ENCODE data around the gene SPAM1.
"Not testable (repeated sequence)": the region's sequence is repeated elsewhere in the genome, so short reads cannot be mapped to it uniquely, and the experiment has no call there.

The SPAM1 gene, protein sequence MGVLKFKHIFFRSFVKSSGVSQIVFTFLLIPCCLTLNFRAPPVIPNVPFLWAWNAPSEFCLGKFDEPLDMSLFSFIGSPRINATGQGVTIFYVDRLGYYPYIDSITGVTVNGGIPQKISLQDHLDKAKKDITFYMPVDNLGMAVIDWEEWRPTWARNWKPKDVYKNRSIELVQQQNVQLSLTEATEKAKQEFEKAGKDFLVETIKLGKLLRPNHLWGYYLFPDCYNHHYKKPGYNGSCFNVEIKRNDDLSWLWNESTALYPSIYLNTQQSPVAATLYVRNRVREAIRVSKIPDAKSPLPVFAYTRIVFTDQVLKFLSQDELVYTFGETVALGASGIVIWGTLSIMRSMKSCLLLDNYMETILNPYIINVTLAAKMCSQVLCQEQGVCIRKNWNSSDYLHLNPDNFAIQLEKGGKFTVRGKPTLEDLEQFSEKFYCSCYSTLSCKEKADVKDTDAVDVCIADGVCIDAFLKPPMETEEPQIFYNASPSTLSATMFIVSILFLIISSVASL

DNA sequence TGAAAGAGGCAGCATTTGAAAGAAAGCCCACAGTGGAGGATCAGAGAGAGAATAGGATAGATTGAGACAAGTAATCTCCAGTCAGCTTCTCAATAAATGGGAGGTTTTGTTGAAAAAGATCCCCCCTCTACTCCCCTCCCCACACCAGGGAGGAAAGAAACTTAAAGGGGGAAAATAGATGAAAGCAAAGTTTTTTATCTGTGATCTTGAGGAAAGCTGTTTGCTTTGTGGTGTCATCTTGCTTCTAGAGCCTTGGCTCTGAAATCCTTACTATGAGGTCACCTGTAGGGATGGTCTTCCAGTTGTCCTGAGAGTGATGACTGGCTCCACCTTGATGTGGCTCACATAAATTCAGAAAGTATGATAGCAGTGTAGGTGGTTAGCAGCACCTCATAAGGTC is at the start of gene SPAM1:
SPAM1 (plus strand) TSS at position 301 of the 400 bp plus-strand sequence. CDS start 28,330 bp downstream, outside the sequence.
- no peak for DNase-seq (ENCODE audit: low read depth)

GRCh38 chr7:123876557-123877256 is 48.3 kb upstream of the SPAM1 start:
- no peak for DNase-seq (ENCODE audit: low read depth)

DNA sequence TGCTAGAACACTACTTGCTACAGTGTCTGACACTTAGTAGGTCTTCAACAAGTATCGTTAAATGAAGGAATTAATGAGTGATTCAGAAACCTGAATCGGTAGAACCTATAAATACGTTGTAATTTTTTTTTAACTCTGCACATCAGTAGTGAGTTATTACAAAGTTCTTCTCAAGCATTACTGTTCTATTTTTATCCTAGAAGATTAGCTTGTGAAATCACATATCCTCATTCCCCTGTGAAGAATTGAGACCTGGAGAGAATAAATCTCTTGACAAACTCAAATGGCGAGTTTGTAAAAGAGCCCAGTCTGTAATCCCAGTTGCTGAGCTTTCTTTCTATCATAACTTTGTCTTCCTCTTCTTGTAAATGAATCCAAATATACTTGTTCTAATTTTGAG is 45.4 kb upstream of the SPAM1 start:
- DNase-seq (ENCODE audit: low read depth): no peak

DNA sequence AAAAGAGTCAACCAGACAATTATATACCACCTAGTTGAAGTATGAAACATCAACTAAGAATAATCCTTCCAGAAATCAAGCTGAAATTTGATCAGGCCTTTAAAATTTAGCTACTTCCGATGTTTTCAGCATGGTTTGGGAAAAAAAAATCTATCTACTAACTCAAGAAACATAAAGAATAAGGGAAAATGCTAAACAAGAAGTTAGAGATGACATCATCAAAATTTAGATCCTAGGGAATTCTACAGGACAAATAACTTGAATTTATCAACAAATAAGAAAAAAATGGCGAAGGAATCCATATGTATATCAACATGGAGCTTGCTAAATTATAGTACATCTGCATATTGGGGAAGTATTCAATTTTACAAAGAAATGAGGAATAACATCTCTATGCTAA is 43.7 kb upstream of the SPAM1 start:
- no peak for DNase-seq (ENCODE audit: low read depth)

- no peak for DNase-seq (ENCODE audit: low read depth)
Observed at GRCh38 chr7:123883154-123883553, 41.9 kb upstream of the SPAM1 start.

DNA sequence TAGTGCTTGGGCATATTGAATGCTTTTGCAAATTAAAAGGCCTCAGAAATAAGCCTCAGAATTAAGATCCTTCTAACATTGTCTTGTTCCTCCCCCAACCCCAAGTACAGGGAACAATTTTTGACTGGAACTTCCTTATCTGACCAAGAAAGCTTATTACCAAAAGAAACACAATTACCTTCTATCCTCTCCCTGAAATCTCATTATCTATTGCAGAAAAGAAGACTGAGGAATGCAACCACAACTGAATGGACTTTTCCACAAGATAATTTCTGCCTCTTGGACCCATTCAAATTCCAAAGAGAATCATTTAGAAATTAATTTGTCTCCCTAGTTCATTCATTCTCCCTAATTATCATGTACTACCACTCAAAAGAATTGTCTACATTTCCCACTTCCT is 36.8 kb upstream of the SPAM1 start:
- DNase-seq (ENCODE audit: low read depth): no peak

DNA sequence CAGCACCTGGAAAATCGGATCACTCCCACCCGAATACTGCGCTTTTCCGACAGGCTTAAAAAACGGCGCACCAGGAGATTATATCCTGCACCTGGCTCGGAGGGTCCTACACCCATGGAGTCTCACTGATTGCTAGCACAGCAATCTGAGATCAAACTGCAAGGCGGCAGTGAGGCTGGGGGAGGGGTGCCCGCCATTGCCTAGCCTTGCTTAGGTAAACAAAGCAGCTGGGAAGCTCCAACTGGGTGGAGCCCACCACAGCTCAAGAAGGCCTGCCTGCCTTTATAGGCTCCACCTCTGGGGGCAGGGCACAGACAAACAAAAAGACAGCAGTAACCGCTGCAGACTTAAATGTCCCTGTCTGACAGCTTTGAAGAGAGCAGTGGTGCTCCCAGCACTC is 30.3 kb upstream of the SPAM1 start:
- not testable (repeated sequence) for DNase-seq (ENCODE audit: low read depth)

DNA sequence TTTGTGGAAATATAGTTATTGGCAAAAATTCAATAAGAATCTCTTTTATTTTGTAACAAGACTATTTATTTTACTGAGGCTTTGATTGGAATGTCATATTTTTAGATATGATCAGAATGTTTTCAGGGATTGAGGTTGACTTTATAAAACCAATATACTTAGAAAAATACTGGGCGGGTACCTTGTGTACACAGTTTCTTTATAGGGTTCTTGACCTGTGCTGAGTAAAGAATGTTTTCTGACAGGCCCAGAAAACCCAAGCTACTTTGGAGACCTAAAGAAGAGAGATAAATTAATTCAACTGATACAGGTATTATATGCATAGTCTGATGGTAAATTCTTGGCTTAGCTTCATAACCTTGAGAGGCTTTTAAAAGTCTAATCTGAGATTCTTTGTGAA is 23.9 kb upstream of the SPAM1 start:
- no peak for DNase-seq (ENCODE audit: low read depth)

DNA sequence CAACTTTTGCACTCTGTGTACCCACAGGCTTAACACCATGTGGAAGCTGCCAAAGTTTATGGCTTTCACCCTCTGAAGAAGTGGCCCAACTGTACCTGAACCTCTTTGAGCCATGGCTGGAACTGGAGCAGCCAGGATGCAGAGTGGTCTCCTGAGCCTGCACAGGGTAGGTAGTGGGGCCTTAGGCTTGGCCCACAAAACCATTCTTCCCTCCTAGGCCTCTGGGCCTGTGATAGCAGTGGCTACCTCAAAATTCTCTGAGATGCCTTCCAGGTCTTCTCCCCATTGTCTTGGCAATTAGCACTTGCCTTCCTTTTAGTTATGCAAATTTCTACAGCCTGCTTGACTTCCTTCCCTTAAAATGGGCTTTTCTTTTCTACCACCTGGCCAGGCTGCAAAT is 19.3 kb upstream of the SPAM1 start:
- no peak for DNase-seq (ENCODE audit: low read depth)

- DNase-seq (ENCODE audit: low read depth): no peak
Observed at GRCh38 chr7:123916240-123916724, 8.8 kb upstream of the SPAM1 start.

- DNase-seq (ENCODE audit: low read depth): no peak
Observed at GRCh38 chr7:123917878-123918277, 7.2 kb upstream of the SPAM1 start.

GRCh38 chr7:123918309-123918708 is 6.7 kb upstream of the SPAM1 start:
- no peak for DNase-seq (ENCODE audit: low read depth)

DNA sequence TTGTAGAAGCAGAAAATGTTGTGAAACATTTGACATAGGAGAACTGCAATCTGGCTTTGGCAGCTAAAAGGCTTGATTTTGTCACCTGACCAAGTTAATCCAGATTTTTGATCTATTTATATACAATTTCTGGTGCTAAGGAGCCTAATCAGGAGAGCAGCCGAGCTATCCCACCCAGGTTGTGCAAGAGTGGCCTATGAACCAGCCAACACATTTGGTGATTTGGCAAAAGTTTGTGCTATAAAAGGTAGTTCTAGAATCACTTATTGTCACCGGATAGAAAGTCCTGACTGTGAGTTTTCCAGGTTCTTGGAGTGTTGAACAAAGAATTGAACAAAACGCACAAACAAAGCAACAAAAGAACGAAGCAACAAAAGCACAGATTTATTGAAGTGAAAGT is 1.4 kb upstream of the SPAM1 start:
- DNase-seq (ENCODE audit: low read depth): no peak

DNA sequence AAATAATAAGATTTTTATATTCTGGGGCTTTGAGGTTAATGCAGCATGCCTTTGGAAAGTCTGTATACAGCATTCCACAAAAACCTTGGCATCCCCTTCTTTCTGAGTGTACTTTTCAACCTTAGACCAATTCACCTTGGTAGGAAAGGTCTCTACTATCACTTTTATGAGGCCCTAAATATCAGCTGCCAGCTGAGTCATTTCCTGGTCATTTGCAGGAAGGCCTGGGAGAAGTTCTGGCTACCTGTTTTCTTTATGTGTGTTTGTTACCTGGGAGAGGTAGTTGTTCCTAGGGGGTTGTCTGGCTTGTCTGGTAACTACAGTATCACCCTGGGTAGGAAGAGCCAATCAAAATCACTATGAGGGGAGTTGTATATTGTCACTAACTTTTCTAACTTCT is 4.1 kb downstream of the SPAM1 start:
- no peak for DNase-seq (ENCODE audit: low read depth)

GRCh38 chr7:123929655-123930054 is 4.6 kb downstream of the SPAM1 start:
- no peak for DNase-seq (ENCODE audit: low read depth)

- no peak for DNase-seq (ENCODE audit: low read depth)
Observed at GRCh38 chr7:123935436-123936381, 10.7 kb downstream of the SPAM1 start.

- DNase-seq (ENCODE audit: low read depth): no peak
Observed at GRCh38 chr7:123936388-123936787, 11.3 kb downstream of the SPAM1 start.

- DNase-seq (ENCODE audit: low read depth): no peak
Observed at GRCh38 chr7:123939784-123940183, 14.7 kb downstream of the SPAM1 start.

DNA sequence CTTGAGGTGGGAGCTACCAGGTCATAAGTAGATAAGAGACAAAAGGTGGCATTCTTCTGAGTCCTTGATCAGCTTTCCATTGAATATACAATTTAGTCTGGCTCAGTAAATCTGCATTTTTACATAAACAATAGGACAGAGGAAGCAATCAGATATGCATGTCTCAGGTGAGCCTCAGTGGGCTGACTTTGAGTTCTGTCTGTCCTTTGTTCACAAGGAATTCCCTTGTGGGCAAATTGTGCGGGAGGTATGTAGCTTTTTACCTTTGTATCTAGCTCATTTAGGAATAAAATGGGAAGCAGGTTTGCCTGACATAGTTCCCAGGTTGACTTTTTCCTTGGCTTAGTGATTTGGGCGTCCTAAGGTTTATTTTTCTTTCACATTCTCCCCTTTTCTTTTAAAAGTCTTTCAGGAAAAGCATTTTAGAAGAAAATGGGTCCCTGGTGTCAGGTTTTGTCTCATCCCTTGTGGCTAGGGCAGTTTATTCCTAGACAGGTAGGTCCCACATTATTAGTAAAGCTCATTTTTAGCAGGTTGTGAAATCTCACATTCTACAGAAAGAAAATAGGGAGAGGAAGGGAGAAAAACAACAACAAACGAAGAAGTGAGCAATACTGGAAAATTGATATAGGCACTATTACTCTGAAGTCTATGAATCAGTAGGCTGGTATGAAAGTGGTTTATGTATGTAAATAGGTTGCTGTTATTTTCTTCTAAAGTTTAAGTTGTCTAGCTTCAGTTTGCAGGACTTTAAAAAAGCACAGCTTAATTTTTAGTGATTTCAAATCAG is 16.5 kb downstream of the SPAM1 start:
- DNase-seq (ENCODE audit: low read depth): no peak

DNA sequence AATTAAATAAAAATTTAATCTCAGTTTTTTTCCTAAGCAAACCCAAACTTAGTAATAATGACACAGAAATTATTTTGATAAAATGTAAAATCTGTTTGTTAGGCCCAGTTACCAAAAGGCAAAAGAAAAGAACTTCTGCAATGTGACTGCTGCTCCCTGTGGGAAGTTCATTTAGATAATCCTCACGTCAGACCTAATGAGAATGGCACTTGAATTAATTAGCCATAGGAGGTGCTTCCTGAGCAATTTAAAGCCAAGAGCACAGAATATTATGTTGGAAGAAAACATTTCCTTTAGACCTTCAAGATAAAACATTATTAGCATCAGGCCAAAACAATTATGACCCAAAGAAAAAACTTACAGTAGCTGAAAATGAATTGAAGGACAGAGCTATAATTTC is 19.4 kb downstream of the SPAM1 start:
- DNase-seq (ENCODE audit: low read depth): no peak

- no peak for DNase-seq (ENCODE audit: low read depth)
Observed at GRCh38 chr7:123945938-123946337, 20.9 kb downstream of the SPAM1 start.

Data from activated T-cell treated with anti-CD3 and anti-CD28 coated beads for 24 hours (primary cell).